ENCODE results near the gene IRF4.

- TF ChIP-seq, protein P1, sequence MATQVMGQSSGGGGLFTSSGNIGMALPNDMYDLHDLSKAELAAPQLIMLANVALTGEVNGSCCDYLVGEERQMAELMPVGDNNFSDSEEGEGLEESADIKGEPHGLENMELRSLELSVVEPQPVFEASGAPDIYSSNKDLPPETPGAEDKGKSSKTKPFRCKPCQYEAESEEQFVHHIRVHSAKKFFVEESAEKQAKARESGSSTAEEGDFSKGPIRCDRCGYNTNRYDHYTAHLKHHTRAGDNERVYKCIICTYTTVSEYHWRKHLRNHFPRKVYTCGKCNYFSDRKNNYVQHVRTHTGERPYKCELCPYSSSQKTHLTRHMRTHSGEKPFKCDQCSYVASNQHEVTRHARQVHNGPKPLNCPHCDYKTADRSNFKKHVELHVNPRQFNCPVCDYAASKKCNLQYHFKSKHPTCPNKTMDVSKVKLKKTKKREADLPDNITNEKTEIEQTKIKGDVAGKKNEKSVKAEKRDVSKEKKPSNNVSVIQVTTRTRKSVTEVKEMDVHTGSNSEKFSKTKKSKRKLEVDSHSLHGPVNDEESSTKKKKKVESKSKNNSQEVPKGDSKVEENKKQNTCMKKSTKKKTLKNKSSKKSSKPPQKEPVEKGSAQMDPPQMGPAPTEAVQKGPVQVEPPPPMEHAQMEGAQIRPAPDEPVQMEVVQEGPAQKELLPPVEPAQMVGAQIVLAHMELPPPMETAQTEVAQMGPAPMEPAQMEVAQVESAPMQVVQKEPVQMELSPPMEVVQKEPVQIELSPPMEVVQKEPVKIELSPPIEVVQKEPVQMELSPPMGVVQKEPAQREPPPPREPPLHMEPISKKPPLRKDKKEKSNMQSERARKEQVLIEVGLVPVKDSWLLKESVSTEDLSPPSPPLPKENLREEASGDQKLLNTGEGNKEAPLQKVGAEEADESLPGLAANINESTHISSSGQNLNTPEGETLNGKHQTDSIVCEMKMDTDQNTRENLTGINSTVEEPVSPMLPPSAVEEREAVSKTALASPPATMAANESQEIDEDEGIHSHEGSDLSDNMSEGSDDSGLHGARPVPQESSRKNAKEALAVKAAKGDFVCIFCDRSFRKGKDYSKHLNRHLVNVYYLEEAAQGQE (IDR thresholded peaks at IDR 0.05; ENCODE audit: low read depth), result no peak
- TF ChIP-seq TCF12 (IDR thresholded peaks at IDR 0.05; ENCODE audit: low read depth) (no peak), RAD21 (IDR thresholded peaks at IDR 0.05; ENCODE audit: low read depth) (no peak), EP300 (IDR thresholded peaks at IDR 0.05; ENCODE audit: borderline replicate concordance) (no peak), CREB1 (IDR thresholded peaks at IDR 0.05; ENCODE audit: low read depth) (no peak), YY1 (IDR thresholded peaks at IDR 0.05; ENCODE audit: low read depth) (no peak), FOXM1 (IDR thresholded peaks at IDR 0.05; ENCODE audit: borderline replicate concordance, low read depth) (no peak)
These were observed 31.0 kb downstream of the IRF4 start for GRCh38 chr6:422433-423054.
